Measurements from ENCODE around the gene IQSEC1.

DNA sequence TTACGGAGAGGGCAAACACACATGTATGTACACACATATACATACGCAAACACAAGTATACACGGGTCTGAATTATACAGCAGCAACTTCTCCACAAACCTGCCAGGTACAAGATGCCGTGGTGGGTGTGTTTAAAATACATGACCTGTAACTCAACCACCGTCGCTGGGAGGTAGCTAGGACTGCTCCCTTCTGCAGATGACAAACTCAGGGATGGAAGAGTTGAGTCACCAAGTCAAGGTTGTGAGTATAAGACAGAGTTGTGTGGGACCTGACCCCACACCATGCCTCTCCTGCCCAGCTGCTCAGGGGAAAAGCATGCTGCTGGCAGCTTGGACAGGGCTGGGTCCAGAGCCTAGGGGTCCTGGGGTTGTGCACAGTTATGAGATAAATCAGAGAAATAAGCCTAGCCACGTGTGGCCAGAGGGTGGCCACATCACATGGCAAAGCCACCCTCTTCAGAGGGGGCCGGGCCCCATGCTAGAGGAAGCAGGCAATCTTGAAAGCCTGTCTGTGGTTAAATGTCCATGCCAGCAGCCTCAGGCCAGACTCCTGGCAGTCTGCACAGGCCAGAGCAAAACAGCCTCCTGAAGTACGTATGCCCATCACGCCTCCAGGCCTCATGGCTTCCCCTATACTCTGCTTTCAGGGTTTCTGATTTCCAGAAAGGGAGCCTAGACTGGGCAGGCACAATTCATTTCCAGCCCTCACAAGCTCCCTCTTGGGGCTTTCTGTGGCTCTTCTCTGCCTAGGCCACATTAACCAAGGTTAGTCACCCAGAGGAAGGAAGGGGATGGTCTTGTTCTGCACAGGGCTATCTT, 124.1 kb downstream of the IQSEC1 start:
- TF ChIP-seq, protein P1, sequence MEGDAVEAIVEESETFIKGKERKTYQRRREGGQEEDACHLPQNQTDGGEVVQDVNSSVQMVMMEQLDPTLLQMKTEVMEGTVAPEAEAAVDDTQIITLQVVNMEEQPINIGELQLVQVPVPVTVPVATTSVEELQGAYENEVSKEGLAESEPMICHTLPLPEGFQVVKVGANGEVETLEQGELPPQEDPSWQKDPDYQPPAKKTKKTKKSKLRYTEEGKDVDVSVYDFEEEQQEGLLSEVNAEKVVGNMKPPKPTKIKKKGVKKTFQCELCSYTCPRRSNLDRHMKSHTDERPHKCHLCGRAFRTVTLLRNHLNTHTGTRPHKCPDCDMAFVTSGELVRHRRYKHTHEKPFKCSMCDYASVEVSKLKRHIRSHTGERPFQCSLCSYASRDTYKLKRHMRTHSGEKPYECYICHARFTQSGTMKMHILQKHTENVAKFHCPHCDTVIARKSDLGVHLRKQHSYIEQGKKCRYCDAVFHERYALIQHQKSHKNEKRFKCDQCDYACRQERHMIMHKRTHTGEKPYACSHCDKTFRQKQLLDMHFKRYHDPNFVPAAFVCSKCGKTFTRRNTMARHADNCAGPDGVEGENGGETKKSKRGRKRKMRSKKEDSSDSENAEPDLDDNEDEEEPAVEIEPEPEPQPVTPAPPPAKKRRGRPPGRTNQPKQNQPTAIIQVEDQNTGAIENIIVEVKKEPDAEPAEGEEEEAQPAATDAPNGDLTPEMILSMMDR (IDR thresholded peaks at IDR 0.05) = no peak
- TF ChIP-seq POLR2AphosphoS5 (IDR thresholded peaks at IDR 0.05) (no peak), POLR2A (IDR thresholded peaks at IDR 0.05) (no peak), EP300 (IDR thresholded peaks at IDR 0.05; ENCODE audit: low read depth) (no peak)

Measured in transverse colon (tissue), 4 donors.